Measurements from ENCODE around the gene GGT7.
A peak's percentile ranks its signal among the peaks of the same experiment; 100 is the strongest.

GGT7 gene

DNA sequence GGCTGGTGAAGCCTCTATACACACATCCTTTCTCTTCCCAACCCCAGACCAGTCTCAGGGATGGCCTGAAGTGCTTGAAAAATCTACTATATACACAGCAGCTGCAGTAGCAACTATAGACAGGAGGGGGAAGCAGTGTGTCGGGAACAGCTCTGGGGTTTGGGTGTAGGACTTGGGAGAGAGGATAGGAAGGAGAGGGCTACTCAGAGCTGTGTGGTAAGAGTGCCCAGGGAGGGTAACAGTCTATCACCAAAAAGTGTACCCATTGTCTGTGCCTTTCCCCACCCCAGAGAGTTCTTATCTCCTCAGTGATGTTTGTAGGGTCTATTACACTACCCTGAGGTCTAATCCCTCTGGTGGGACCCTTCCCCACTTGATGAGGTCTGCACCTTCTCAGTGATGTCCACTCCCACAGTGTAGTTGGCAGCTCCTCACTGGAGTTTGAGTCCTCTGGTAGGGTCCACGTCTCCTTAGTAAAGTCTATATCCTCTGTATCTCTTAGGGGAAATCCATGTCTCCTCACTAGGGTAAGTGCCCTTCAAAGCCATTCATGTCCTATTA is 1.5 kb upstream of the GGT7 start:
- Histone ChIP-seq H3K9me3 (no peaks in the 10 kb centered on the region), H3K4me3 (no peak overlapping the region), H3K27me3 (ENCODE audit: low read depth) (no peaks in the 10 kb centered on the region), H3K4me1 (peaks cover 16% of the 10 kb centered on the region), H3K36me3 (replicated peaks) (no peaks in the 10 kb centered on the region)
- peak; percentile 75 to 86 for DNase-seq (ENCODE audit: low spot score in 2 of 2)
- in situ Hi-C loops (cut with MboI; ENCODE audit: low sequenced_read_pairs), result loop anchor here (10.0 kb wide), 1 partner anchor 221 kb away; the partner anchor contains the start of gene TRPC4AP

DNA sequence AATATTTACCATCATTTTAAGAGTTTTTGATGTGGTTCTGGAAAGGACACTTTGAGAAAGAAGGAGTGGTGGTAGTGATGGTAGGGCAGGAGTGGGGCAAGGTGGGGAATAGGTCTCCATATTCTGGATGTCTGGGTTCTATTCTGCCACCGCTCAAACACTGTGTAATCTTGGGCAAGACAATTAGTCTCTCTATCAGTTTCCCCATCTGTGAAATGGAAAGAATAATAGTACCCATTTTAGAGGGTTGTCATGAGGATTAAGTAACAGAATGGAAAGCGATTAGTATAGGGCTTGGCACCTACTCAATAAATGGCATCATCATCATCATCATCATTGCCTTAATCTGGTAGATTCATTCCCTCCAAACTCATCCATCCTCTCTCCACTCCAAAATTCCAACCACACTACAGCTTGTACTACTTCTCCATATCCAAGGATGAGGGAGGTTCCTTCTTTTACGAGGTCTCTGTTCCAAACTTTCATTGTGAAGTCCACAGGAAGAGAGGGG is 982 bp upstream of the GGT7 start:
- Histone ChIP-seq H3K9me3 (no peaks in the 10 kb centered on the region), H3K4me3 (no peak overlapping the region; the same call in 1 of the 2 replicates), H3K4me1 (peaks cover 16% of the 10 kb centered on the region), H3K27me3 (ENCODE audit: low read depth) (no peaks in the 10 kb centered on the region), H3K36me3 (replicated peaks) (no peaks in the 10 kb centered on the region)
- DNase-seq (ENCODE audit: low spot score in 2 of 2), result no peak
- in situ Hi-C loops (cut with MboI; ENCODE audit: low sequenced_read_pairs), result loop anchor here (10.0 kb wide), 1 partner anchor 221 kb away; the partner anchor contains the start of gene TRPC4AP

DNA sequence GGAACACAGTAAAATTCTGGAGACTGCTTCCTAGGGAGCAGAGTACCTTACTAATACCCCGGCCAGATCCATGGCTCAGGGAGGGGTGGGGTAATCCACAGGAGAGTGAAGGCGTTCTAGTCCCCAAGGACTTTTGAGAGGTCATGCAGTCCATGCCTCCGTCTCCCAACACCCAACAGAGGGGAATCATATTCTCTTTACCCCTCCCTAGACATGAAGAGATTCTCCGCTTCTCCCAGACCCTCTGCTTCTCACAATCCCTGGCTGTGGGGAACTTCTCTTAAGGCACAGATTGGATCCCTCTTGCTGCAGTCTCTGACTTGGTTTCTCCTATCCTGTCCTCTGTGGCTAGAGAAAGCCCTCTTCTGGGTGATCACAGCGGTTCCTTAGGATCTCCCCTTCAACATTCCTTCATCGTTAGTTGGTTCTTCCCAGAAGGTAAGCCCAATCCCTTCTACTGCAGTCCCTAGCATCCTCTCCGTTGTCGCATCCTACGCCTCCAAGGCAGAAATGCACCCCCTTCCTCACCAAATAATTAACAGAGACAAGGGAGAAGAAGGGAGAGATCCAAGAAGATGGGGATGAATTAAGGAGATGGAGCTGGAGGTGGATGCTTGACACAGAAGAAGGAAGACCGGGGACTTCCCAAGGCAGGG is 562 bp downstream of the GGT7 start:
- H3K4me1 ChIP-seq, result peaks cover 16% of the 10 kb centered on the region
- in situ Hi-C loops (cut with MboI; ENCODE audit: low sequenced_read_pairs), result loop anchor here (10.0 kb wide), 1 partner anchor 223 kb away; the partner anchor contains the start of gene TRPC4AP
- H3K36me3 ChIP-seq (replicated peaks), result no peaks in the 10 kb centered on the region
- no peaks in the 10 kb centered on the region for H3K9me3 ChIP-seq
- peak overlapping the region; percentile 48 for H3K4me3 ChIP-seq
- DNase-seq (ENCODE audit: low spot score in 2 of 2), result no peak
- H3K27me3 ChIP-seq (ENCODE audit: low read depth), result no peaks in the 10 kb centered on the region

DNA sequence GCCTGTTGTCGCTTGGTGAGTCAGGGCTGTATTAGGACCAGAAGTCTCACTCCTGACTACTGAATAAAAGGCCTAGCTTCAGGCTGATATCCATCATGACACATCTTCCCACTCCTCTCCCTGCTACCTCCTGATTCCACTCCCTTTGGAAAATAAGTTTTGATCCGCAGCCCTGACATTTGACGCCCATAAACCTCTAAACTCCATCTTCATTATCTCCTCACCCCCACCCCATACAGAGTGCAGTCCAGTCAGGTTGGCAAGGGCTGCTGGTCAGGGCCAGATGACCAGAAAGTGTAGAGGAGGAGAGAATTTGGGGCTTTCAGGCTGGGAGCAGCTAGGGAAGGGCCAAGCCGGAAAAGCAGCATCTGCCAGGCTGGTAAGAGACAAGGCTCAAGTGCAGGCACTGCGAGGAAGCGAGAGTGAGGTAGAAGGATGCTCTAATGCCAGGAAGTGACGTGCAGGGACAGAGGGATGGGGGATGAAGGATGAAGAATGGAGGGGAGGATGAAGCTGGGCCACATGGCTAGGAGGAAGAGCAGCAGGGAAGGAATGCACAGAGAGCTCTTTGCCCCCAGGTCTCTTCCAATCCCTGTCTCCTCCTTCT is 1.2 kb downstream of the GGT7 start:
- peak overlapping the region; percentile 48 for H3K4me3 ChIP-seq
- no peak for DNase-seq (ENCODE audit: low spot score in 2 of 2)
- in situ Hi-C loops (cut with MboI; ENCODE audit: low sequenced_read_pairs), result loop anchor here (10.0 kb wide), 1 partner anchor 223 kb away; the partner anchor contains the start of gene TRPC4AP

DNA sequence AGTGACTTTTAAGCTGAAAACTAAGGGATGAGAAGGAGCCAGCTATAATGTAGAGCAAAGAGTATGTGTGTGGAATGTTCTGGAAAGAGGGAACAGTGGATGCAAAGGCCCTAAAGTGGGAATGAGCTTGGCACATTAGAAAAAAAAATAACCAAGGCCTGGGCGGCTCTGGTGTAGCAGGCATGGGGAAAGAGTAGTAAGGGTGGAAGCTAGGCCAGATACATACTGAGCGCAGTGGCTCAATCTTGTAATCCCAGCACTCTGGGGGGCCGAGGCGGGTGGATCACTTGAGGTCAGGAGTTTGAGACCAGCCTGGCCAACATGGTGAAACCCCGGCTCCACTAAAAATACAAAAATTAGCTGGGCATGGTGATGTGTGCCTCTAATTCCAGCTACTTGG is 8.4 kb downstream of the GGT7 start:
- Histone ChIP-seq H3K27me3 (ENCODE audit: low read depth) (no peaks in the 10 kb centered on the region), H3K9me3 (no peaks in the 10 kb centered on the region)
- in situ Hi-C loops (cut with MboI; ENCODE audit: low sequenced_read_pairs), result no loop called here

More for the DNA sequence above, 1.2 kb downstream of the GGT7 start:
- Histone ChIP-seq H3K4me1 (peaks cover 16% of the 10 kb centered on the region), H3K36me3 (replicated peaks) (no peaks in the 10 kb centered on the region), H3K9me3 (no peaks in the 10 kb centered on the region), H3K27me3 (ENCODE audit: low read depth) (no peaks in the 10 kb centered on the region)

DNA sequence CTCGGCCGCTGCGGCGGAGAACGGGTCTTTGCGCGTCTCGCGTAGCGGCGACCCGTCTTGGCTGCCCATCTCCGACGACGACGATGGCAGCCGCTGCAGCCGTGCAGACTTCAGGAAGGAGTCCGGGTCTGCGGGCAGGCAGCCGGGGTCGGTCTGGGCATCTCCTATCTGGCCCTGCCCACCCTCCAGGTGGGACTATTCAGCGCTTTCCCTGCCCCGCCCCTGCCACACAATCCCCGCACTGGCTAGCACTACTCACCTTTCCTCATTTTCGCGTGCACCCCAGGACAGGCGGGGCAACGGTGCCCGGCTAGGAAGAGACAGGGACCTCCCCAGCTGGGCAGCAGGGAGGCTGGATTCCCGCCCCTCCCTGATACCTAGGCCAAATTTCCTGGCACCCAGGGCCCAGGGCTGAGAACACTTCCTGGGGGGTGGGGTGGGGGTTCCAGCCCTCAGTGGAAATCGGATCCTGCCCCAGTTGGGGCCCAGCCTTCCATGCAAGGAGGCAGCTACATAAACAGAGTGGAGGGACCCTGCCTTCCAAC is 9.2 kb downstream of the GGT7 start:
- Histone ChIP-seq H3K36me3 (replicated peaks) (peaks cover 2% of the 10 kb centered on the region), H3K9me3 (no peaks in the 10 kb centered on the region), H3K4me3 (no peak overlapping the region), H3K27me3 (ENCODE audit: low read depth) (no peaks in the 10 kb centered on the region), H3K4me1 (no peaks in the 10 kb centered on the region)
- in situ Hi-C loops (cut with MboI; ENCODE audit: low sequenced_read_pairs), result no loop called here
- no peak for DNase-seq (ENCODE audit: low spot score in 2 of 2)

More for the DNA sequence above, 8.4 kb downstream of the GGT7 start:
- no peaks in the 10 kb centered on the region for H3K4me1 ChIP-seq
- no peak for DNase-seq (ENCODE audit: low spot score in 2 of 2)
- H3K4me3 ChIP-seq, result no peak overlapping the region
- H3K36me3 ChIP-seq (replicated peaks), result no peaks in the 10 kb centered on the region; the same call in 1 of the 2 replicates

DNA sequence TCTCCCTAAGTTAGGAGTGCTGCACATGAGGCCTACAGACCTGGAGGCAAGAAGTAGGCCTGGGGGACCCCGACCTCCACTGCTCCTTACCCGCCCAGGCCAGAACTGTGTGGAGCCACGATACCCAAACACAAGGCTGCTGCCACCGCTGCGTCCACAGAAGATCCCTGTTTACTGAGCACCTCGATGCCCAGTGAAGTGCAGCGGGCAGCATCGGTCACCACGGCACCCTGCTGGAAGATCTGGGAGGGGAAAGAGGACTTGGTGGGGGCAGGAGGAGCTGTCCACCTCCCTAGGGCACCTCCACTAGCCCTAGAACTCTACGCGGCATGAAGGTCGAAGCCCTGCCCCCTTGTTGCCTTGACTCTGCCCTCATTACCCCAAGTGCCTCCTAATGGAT is 9.9 kb downstream of the GGT7 start:
- no peaks in the 10 kb centered on the region for H3K4me1 ChIP-seq
- in situ Hi-C loops (cut with MboI; ENCODE audit: low sequenced_read_pairs), result no loop called here
- no peaks in the 10 kb centered on the region for H3K27me3 ChIP-seq (ENCODE audit: low read depth)

DNA sequence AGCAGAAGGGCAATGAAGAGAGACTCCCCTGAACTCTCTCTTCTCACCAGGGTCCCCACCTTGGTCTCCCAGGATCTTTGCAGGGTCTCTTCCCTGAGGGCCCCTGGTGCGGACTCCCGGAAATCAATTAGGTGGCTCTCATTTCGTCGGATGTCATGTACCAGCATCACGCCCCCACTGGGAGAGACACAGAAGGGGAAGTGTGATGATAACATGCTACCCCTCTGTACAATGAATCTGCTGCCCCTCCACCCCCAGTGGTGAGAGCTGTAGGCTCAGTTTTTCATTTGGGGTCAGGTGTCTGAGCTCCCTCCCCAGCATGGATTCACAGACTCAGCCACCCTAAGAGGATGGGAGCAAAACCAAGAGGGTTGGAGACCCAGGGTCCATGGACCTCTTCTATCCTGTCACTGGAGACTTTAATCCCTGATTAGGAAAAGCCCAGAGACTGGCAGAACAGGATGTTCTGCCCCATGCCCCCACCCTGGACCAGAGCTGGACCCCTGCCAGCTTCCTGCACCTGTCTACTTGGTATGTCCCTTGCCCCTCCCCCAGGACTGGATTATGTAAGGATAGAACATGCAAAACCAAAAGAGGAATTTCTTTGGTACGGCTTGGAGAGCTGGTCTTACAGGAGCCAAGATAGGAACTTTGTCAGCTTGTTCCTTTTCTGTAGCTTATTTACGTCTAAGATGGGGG is 11.1 kb downstream of the GGT7 start:
- Histone ChIP-seq H3K36me3 (replicated peaks) (peaks cover 14% of the 10 kb centered on the region), H3K27me3 (ENCODE audit: low read depth) (no peaks in the 10 kb centered on the region), H3K4me3 (no peak overlapping the region), H3K9me3 (no peaks in the 10 kb centered on the region), H3K4me1 (no peaks in the 10 kb centered on the region)
- in situ Hi-C loops (cut with MboI; ENCODE audit: low sequenced_read_pairs), result no loop called here
- no peak for DNase-seq (ENCODE audit: low spot score in 2 of 2)

More for the DNA sequence above, 9.9 kb downstream of the GGT7 start:
- no peak for DNase-seq (ENCODE audit: low spot score in 2 of 2)
- no peak overlapping the region for H3K4me3 ChIP-seq
- no peaks in the 10 kb centered on the region for H3K9me3 ChIP-seq
- peaks cover 6% of the 10 kb centered on the region for H3K36me3 ChIP-seq (replicated peaks)

DNA sequence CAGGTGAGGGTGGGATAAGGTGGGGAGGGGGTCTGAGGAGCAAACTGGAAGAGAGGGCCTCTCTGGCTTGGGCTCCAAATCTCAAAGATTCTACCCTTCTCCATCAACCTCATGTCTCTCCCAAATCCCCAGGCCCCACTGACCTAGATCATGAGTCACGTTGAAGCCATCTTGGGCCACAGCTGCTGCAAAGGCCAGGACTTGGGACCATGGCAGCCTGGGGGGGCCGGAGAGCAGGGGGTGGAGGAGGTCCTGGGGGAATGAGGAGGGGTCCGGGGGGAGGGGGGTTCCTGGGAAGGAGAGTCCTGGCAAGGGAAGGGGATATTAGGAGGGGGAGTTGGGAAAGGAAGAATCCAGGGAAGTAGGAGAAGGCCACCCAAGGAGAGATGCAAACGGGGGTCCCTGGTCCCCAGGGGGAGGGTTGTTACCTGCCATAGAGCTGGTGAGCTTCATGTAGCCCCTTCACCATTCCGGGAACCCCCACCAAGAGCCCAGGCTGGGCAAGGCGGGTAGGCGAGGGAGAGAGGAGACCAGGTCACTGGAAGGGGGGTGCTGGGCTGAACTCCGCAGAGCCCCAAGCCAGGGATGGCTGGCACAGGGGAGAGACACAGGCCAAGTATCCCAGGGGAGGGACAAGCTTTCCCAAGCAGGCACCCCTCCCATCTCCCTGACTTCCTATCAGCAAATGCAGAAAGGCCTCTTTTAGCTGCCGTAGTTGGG is 12.7 kb downstream of the GGT7 start:
- no peaks in the 10 kb centered on the region for H3K9me3 ChIP-seq
- DNase-seq (ENCODE audit: low spot score in 2 of 2), result no peak
- no peaks in the 10 kb centered on the region for H3K4me1 ChIP-seq
- in situ Hi-C loops (cut with MboI; ENCODE audit: low sequenced_read_pairs), result no loop called here
- H3K36me3 ChIP-seq (replicated peaks), result peaks cover 18% of the 10 kb centered on the region
- no peak overlapping the region for H3K4me3 ChIP-seq
- H3K27me3 ChIP-seq (ENCODE audit: low read depth), result no peaks in the 10 kb centered on the region

DNA sequence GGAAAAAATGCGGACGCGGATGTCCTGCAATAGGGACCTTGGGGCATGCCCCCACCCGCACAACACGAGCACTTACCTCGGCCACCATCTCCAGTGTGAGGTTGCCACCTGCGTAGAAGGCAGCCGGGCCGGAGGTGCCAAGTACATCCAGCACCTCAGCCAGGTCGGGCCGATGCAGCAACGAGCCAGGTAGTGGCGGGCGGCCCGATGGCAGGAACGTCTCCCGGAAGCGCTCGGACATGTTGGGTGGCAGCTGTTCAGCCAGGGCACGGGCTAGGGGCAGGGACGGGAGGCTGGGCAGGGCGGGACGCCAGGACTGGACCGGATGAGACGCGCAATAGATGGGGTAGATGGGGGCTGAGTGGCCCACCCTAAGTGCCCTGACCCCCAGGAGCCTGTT is 13.3 kb downstream of the GGT7 start:
- no peaks in the 10 kb centered on the region for H3K9me3 ChIP-seq
- no peaks in the 10 kb centered on the region for H3K27me3 ChIP-seq (ENCODE audit: low read depth)
- H3K4me3 ChIP-seq, result no peak overlapping the region
- H3K4me1 ChIP-seq, result no peaks in the 10 kb centered on the region
- no peak for DNase-seq (ENCODE audit: low spot score in 2 of 2)
- in situ Hi-C loops (cut with MboI; ENCODE audit: low sequenced_read_pairs), result no loop called here
- peaks cover 23% of the 10 kb centered on the region for H3K36me3 ChIP-seq (replicated peaks)

DNA sequence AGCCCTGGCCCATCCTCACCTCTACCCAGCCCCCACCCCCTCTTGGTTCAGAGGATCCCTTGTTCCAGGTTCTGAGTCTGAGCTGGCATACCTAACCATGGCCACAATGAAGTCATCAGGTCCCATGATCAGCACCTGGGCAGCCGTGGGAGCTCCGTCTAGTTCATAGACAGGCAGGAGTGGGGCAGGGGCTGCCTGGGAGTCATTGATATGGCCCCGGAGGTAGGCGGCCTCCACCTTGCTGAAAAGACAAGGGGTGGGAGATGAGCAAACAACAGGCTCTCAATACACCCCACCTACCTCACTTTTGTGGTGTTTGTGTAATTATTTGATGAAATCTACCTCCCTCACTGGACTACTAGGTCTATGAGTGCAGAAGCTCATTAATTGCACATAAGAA is 20.4 kb downstream of the GGT7 start:
- in situ Hi-C loops (cut with MboI; ENCODE audit: low sequenced_read_pairs), result no loop called here
- no peak for DNase-seq (ENCODE audit: low spot score in 2 of 2)
- Histone ChIP-seq H3K36me3 (replicated peaks) (peaks cover 67% of the 10 kb centered on the region), H3K9me3 (no peaks in the 10 kb centered on the region), H3K27me3 (ENCODE audit: low read depth) (no peaks in the 10 kb centered on the region), H3K4me3 (no peak overlapping the region), H3K4me1 (no peaks in the 10 kb centered on the region)

DNA sequence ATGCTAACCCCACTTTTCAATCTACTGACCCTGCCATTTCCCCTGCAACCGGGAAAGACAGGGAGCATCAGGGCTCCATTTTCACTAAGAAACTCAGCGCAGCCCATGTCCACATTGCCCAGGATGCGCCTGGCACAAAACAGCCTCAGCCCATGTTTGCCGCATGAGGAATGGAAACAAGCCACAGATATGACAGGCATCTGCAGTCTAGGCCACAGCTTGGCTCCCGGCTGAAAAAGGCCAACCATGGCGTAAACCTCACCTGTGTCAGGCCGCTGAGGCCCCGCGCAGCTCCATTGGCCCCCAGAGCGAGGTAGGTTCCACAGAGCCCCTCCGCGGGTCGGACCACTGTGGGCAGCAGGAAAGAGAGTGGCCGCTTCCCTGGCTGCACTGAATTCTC is 21.7 kb downstream of the GGT7 start:
- Histone ChIP-seq H3K27me3 (ENCODE audit: low read depth) (no peaks in the 10 kb centered on the region), H3K4me3 (no peak overlapping the region), H3K36me3 (replicated peaks) (peaks cover 56% of the 10 kb centered on the region), H3K9me3 (no peaks in the 10 kb centered on the region), H3K4me1 (no peaks in the 10 kb centered on the region)
- DNase-seq (ENCODE audit: low spot score in 2 of 2), result no peak
- in situ Hi-C loops (cut with MboI; ENCODE audit: low sequenced_read_pairs), result no loop called here

DNA sequence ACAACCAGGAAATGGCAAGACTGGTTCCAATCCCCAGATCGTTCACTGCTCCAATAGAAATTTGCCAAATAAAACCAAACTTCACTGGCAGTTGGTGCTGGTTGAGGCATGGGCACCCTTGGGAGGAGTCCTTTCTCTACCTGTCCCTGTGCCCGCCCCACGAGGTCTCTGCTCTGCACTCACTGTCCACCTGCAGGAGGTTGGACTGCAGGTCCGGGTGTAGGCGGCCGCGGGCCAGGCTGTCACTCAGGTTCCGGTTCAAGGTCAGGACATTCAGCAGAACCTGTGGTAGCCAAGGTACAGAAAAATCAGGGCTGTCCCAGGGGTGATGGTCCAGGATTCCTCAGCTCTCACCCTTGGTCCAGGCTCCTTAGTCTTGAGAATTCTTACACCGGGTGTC is 22.9 kb downstream of the GGT7 start:
- Histone ChIP-seq H3K9me3 (no peaks in the 10 kb centered on the region), H3K4me3 (no peak overlapping the region), H3K4me1 (no peaks in the 10 kb centered on the region), H3K36me3 (replicated peaks) (peaks cover 61% of the 10 kb centered on the region), H3K27me3 (ENCODE audit: low read depth) (no peaks in the 10 kb centered on the region)
- DNase-seq (ENCODE audit: low spot score in 2 of 2), result no peak
- in situ Hi-C loops (cut with MboI; ENCODE audit: low sequenced_read_pairs), result no loop called here

Measured in HAP-1 (cell line).